Activated T-helper 1 cell treated with anti-CD3 and anti-CD28 coated beads, Interleukin-2, amount 50 U/mL, for 16 hours (primary cell): ENCODE data around the gene EIF3L.
"Not testable (repeated sequence)": the region's sequence is repeated elsewhere in the genome, so short reads cannot be mapped to it uniquely, and the experiment has no call there.

Experiments used
- DNase-seq, 2 donors: peaks; one replicate each; pipeline ENCODE4 v3.0.0-alpha.2; 2020; ENCODE audit warnings: low read depth in 1 of 2, low spot score in 1 of 2

Gene EIF3L

DNA sequence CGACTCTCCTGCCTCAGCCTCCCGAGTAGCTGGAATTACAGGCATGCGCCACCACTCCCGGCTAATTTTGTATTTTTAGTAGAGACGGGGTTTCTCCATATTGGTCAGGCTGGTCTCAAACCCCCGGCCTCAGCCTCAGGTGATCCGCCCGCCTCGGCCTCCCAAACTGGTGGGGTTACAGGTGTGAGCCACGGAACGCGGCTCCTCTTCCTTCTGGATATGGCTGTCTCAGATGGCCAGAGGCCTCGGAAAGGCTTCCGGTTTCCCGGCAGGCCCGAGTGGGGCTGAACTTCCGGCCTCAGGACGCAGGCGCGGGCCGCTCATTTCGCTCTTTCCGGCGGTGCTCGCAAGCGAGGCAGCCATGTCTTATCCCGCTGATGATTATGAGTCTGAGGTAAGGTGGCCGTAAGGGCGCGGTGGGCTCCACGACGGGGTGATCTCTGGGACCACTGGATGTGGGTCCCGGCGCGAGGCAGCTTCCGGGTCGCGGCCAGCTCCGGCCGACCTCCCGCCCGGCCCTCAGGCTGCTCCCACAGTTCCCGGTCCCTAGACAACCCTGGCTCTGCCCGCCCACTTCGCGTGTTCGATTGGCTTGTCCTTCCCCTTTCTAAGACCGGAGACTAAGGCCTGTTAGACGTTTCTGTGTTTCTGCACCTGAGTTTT is at the start of gene EIF3L:
TSS of gene EIF3L (plus strand) at position 331 of the 663 bp plus-strand sequence. CDS start at position 362, 31 bp downstream.
- DNase-seq, result peak; percentile 79 to 86

GRCh38 chr22:37799979-37800378 is 49.2 kb upstream of the EIF3L start:
- not testable (repeated sequence) for DNase-seq

DNA sequence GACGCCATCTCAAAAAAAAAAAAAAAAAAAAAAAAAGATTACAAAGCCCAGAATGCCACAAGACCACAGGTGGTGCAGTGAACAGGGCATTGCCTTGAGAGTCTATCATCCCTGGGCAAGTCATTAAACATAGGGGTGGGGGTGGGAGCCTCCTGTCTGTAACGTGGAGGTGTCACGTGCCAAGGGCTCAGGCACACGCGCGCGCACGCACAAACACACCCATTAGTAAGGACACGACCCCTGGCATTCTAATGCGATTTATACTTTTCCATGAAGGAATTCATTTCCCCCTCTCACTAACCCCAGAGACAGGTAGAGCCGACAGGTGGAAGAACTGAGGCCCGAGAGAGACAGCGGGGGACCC is 47.3 kb upstream of the EIF3L start:
- no peak for DNase-seq

- no peak for DNase-seq
Measured at GRCh38 chr22:37802310-37803194, 46.7 kb upstream of the EIF3L start.

- DNase-seq, result no peak
Measured at GRCh38 chr22:37803195-37803638, 46.0 kb upstream of the EIF3L start.

DNA sequence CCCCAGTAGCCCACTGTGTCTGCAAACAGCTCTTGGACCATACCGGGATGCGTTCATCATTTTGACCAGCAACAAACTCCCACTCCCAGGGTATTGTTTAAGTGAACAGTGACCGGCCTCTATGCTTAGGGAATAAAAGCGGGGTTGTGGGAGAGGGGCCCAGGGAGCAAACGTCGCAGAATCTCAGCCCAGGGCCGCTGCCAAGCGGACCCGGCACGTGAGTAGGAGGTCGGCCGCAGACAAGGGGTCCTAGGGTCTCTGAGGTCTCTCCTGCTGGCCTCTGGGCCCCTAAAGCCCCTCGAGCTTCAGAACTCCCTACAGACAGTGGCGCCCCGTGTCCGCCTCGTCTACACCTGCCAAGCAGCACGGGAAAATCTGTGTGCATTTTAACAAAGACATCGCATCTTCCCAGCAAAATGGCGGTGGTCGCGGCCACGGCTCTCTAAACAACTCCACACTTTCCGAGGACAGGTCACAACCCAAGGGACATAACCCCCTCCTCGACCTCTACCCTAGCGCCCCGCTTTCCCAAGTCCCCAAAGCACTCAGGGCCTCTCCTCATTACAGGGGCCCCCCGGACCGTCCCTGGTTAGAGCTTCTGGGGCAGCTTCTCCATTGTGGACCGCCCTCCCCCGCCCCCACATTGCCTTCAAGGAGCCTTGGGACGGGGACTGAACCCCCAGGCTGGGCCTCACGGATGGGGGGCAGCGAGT is 45.4 kb upstream of the EIF3L start:
- DNase-seq, result no peak

- no peak for DNase-seq
Measured at GRCh38 chr22:37804352-37804880, 44.8 kb upstream of the EIF3L start.

GRCh38 chr22:37804881-37805809 is 44.1 kb upstream of the EIF3L start:
- DNase-seq, result peak; percentile 38 to 40

GRCh38 chr22:37805810-37806277 is 43.4 kb upstream of the EIF3L start:
- DNase-seq, result no peak

DNA sequence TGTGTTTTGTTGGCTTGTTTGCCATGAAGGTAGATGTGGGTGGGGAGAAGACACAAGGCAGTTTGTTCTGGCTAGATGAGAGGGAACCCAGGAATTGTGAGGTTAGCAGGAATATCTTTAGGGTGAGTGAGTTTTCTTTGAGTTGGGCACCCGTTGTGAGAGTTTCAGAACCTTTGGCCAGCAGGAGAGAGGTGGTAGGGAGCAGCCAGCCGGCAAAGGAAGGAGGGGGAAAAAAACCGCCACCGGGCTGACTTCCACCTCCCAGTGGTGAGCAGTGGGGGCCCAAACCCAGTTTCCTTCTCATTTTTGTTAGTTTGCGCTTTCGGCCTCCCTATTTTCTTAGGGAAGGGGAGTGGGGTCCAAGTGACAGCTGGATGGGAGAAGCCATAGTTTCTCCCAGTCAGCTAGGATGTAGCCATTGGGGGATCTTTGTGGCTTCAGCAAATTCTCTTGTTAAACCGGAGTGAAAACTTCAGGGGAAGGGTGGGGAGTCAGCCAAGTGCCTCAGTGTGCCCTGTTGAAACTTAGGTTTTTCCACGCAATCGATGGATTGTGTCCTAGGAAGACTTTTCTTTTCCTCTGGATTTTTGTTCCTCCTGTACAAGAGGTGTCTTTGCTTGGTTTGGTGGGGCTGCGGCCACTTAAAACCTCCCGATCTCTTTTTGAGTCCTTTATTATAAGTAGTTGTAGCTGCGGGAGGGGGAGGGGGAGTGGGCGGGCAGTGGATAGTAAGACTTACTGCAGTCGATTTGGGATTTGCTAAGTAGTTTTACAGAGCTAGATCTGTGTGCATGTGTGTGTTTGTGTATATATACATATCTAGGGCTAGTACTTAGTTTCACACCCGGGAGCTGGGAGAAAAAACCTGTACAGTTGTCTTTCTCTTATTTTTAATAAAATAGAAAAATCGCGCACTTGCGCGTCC is 42.5 kb upstream of the EIF3L start:
- DNase-seq, result no peak

GRCh38 chr22:37807410-37808293 is 41.6 kb upstream of the EIF3L start, which contains the start of gene GCAT:
Gene GCAT (plus strand): TSS chr22:37807934. CDS start chr22:37807968, 34 bp downstream.
- DNase-seq, result peak; percentile 65 to 68

DNA sequence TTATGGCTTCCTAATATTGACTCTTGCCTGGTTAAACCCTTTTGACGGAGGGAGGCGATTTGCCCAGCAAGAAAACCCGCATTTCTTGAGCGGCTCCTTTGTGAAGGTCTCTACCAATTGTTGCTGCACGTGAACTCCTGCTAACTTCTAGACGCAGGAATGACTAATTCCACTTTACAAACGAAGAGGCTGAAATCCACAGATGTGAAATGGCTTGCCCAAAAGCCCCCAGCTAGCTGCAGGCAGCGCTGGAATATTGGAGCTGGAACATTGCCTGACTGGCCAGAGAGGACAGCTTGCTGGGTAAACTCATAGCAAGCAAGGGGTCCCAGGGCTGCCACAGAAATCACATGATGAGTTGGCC is 40.9 kb upstream of the EIF3L start:
- DNase-seq, result no peak

DNA sequence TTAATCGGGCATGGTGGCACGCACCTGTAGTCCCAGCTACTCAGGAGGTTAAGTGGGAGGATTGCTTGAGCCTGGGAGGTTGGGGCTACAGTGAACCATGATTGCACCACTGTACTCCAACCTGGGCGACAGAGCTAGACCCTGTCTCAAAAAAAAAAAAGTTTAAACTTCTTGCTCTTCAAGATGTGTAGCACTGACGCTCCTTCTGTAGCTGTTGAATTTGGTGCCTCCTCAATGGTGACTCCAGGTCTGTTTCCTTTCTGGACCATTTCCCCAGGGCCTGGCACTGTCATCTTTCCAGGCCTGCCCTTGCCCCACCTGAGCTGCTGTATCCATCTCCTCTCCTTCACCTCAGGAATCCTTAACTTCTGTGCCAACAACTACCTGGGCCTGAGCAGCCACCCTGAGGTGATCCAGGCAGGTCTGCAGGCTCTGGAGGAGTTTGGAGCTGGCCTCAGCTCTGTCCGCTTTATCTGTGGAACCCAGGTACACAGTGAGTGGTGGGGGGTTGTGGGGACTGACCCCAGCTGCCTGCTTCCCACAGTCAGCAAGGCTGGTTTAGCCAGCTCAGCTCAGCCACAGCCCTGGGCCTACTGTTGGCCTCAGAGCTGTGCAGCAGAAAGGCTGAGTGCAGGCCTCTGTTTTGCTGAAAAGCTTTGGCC is 39.4 kb upstream of the EIF3L start:
- DNase-seq, result no peak

GRCh38 chr22:37811867-37812266 is 37.4 kb upstream of the EIF3L start:
- DNase-seq, result no peak

- no peak for DNase-seq
Measured at GRCh38 chr22:37812869-37813678, 36.1 kb upstream of the EIF3L start.

GRCh38 chr22:37815593-37815992 is 33.6 kb upstream of the EIF3L start:
- no peak for DNase-seq
